Omental fat pad (tissue), 4 donors: Measurements from ENCODE around the gene PDE1C. TPM values are rescaled to one million over a fixed set of nuclear protein-coding genes. Genes with fewer than 3 reads are reported as not detected.
A peak's percentile ranks its signal among the peaks of the same experiment; 100 is the strongest.

Source experiments
- ATAC-seq: fragments of 150-250 bp; one replicate; pipeline ENCODE4 v1.9.1; 2016; ENCODE audit warnings: mild to moderate bottlenecking, moderate library complexity; ENCODE audit not compliant: low FRiP score
- DNase-seq: peaks from one replicate; pipeline ENCODE4 v3.0.0-alpha.2; 2019; ENCODE audit warnings: low spot score
- total RNA-seq, 4 donors: library from RNA; depleted of rRNA; stranded (reverse); fragments of >200 nt; gene quantifications; one replicate each; pipeline ENCODE4 v1.1.0, GENCODE V29; 2016
- TF ChIP-seq, protein P1 (sequence below), 3 donors: fragments of 450-650 bp; IDR thresholded peaks; one replicate each; pipeline ENCODE4 v1.5.1; 2016 to 2017; ENCODE audit warnings: antibody characterized with exemption in 3 of 3, mild to moderate bottlenecking in 3 of 3, moderate library complexity in 2 of 3

Gene PDE1C
- total RNA-seq, 4 donors from 2014 or later: 2.6 to 20.6 (median 4.3) TPM

DNA sequence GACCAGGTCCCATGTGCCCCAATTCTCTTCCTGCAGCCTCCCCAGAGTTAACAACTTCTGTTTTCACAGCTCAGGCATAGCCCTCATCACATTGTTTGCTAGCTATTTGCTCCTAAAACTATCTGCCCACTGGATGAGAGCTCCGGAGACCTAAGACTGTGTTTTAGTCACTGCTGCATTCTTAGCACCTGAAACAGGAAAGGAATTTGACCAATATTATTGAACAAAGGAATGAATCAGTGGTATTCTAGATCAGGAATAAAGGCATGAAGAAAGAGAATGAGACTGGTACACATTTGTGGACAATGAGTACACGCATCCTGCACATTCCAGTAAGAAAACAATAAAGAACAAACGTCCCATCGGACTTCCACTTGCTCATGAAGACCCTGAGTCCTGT, 328.4 kb downstream of the PDE1C start:
- no peak for DNase-seq
- ATAC-seq: no peak
- TF ChIP-seq, protein P1, sequence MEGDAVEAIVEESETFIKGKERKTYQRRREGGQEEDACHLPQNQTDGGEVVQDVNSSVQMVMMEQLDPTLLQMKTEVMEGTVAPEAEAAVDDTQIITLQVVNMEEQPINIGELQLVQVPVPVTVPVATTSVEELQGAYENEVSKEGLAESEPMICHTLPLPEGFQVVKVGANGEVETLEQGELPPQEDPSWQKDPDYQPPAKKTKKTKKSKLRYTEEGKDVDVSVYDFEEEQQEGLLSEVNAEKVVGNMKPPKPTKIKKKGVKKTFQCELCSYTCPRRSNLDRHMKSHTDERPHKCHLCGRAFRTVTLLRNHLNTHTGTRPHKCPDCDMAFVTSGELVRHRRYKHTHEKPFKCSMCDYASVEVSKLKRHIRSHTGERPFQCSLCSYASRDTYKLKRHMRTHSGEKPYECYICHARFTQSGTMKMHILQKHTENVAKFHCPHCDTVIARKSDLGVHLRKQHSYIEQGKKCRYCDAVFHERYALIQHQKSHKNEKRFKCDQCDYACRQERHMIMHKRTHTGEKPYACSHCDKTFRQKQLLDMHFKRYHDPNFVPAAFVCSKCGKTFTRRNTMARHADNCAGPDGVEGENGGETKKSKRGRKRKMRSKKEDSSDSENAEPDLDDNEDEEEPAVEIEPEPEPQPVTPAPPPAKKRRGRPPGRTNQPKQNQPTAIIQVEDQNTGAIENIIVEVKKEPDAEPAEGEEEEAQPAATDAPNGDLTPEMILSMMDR (IDR thresholded peaks at IDR 0.05): no peak

GRCh38 chr7:31735991-31736982, 333.9 kb downstream of the PDE1C start:
- DNase-seq (peak; percentile 25), ATAC-seq (peak; percentile 44)
- TF ChIP-seq, protein P1 (IDR thresholded peaks at IDR 0.05): peak in 1 of 3 donors; percentile 5

DNA sequence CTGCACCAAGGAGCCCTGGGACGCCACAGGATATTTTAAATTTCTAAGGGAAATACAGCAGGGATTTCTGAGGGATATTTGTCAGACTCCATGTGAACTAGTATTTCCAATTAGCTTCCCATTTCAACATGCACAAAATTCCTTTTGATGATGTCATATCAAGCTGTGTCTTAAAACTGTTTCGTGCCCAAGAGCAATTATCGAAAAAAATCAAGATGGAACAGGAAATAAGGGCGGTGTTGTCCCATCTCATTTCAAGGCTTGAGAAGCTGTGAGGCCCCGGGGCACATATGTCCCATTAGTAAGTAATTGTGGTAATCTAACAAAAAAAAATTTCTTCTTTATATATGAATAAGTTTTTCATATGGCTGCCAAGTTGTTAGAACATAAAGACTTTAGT, 335.8 kb downstream of the PDE1C start:
- TF ChIP-seq, protein P1 (IDR thresholded peaks at IDR 0.05): no peak
- DNase-seq: no peak
- ATAC-seq: no peak

DNA sequence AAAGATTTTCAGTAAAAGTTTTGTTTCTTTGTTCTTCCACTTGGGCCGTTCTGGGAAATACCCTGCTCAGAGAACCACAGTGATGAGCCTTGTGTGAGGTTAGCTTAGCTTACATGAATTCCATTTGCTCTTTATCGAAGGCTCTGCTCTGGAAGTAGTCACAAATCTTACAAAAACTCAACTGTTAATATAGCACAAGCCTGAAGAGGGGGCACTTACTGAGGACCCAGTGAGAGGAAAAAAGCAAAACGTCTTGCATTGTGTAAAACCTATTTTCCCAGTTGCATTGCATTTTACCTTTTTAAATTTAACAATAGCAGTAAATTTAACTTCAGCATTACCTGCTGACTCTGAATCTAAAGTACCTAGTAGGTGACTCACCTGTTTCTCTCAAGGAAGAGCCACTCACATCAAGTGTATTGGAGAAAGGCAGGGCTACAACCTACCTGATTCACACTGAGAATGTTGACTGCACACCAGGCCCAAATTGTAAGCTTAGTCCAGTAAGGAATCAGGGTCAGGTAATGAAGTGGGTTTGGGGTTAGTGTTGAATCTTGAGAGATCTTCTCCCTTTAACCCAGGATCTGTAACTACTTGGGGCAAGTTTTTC, 340.9 kb downstream of the PDE1C start:
- ATAC-seq: no peak
- TF ChIP-seq, protein P1 (IDR thresholded peaks at IDR 0.05): no peak
- DNase-seq: no peak

GRCh38 chr7:31724696-31725095, 345.5 kb downstream of the PDE1C start:
- no peak for ATAC-seq
- TF ChIP-seq, protein P1 (IDR thresholded peaks at IDR 0.05): no peak

GRCh38 chr7:31720366-31720765, 349.8 kb downstream of the PDE1C start:
- TF ChIP-seq, protein P1 (IDR thresholded peaks at IDR 0.05): no peak
- ATAC-seq (no peak), DNase-seq (no peak)

More at GRCh38 chr7:31724696-31725095, 345.5 kb downstream of the PDE1C start:
- DNase-seq: no peak
